GM18519 (cell line): ENCODE data around the gene SCD5.

ENCODE experiments used
- ATAC-seq: cut with Tn5 transposase; IDR thresholded peaks from one replicate; pipeline ENCODE4 v1.9.1; 2021; ENCODE audit warnings: mild to moderate bottlenecking, moderate library complexity; ENCODE audit not compliant: unreplicated experiment, low FRiP score

SCD5 gene

DNA sequence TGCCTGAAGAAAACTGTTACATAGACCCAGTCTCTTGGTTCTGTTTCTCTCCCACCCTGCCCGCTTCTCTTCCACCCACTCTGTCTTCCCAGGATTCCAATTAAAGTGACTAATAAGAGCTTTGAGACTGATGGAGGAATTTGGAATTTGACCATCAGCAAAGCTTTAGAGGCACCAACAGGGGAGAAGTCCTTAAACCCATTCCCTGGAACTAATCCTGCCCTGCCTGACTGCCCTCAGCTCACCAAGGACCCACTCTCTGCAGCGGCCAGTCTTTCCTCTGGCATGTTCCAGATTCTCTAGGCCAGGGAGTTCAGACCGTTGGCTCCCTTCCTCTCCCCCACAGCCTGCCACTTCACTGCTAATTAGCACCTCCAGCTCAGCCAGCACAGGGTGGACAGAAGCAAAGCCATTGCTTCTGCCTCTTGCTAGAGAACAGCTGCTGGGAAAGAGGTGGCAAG is 23.9 kb downstream of the SCD5 start:
- no peak for ATAC-seq

GRCh38 chr4:82773057-82773456 is 25.5 kb downstream of the SCD5 start:
- no peak for ATAC-seq

DNA sequence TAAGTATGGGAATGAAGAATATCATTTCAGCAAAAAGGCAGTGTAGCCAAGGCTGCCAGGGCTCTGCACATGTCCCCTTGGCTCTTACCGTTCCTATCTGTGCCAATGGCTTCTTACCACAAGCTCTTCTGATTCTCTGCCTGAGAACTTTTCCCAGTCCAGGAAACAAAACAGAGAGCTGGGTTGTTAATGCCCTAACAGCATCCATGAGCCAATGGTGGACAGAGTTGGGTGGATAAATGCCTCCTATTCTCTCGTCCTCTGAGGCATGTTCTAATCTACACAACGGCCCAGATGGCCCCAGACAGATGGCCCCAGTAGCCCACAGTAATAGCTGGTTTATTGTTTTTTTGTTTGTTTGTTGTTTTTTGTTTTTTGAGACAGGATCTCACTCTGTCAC is 28.0 kb downstream of the SCD5 start:
- ATAC-seq = no peak

DNA sequence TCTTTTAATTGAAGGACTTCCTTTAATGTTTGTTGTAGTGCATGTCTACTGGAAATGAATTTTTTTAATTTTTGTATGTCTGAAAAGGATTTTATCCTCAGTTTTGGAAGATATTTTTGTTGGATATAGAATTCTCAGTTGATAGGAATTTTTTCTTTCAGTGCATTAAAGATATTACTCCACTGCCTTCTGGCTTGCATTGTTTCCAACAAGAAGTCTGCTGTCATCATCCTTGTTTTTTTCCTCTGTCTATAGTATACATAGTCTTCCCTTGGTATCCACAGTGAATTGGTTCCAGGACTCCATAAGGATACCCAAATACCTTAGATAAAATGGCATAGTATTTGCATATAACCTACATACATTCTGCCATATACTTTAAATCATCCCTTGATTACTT is 33.5 kb downstream of the SCD5 start:
- ATAC-seq = no peak

DNA sequence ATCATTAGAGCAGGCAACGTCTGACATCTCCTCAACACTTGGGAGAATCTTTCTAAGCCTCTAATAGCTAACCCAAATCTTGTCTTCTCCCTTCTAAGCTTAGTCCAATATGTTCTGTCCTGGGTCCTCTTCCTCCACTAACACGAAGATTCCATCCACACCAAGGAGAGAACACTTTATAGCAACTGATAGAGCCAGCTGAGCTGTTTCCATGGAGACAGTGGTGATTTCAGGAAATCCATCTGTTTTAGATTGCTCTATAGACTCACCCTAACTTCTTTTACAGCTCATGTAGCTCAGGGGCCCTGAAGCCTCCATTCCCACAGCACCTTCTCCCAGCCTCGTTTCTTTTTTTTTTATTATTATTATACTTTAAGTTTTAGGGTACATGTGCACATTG is 37.4 kb downstream of the SCD5 start:
- ATAC-seq = no peak

DNA sequence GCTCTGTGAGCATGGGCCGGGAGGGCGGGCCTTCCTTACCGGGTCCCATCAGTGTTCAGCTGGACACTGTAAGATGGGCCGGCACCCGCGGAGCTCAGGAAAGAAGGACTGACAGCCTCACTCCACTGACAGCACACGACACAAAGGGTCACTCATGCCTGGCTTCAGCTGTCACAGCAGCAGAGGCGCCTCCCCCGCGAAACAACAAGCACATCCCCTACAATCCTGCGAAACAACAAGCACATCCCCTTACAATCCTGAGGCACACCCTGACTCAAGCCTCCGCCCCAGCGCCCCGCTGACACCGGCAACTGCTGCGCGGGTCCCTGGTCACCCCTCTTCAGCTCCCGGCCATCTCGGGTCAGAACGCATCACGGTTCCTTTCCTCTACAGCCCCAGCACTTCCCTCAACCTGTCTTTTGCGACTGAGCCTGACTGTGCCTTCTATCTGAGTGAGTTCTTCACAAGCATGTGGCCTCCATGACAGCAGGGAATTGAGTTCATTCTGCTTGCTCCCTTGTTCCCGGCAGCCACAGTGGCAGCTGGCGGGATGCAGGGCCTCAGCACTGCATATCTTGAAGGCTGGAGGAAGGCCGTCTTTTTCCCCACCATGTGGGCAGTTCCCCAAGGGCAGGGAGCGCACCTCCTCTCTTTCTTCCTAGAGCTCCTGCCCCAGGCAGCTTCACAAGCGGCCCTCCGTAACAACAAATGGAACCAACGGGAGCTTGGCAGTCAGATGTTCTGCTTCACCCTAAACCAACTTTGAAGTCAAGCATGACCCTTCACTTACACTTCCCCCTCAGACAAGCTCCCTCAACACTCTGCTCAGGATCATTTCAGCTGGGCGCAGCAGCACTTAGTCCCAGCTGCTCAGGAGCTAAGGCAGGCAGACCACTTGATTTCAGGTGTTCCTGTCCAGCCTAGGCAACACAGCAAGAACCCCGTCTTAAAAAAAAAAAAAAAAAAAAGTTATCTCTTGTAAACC is 39.6 kb downstream of the SCD5 start:
- no peak for ATAC-seq

GRCh38 chr4:82756061-82756460 is 42.5 kb downstream of the SCD5 start:
- no peak for ATAC-seq

- no peak for ATAC-seq
These were observed 42.9 kb downstream of the SCD5 start for GRCh38 chr4:82755650-82756049.

DNA sequence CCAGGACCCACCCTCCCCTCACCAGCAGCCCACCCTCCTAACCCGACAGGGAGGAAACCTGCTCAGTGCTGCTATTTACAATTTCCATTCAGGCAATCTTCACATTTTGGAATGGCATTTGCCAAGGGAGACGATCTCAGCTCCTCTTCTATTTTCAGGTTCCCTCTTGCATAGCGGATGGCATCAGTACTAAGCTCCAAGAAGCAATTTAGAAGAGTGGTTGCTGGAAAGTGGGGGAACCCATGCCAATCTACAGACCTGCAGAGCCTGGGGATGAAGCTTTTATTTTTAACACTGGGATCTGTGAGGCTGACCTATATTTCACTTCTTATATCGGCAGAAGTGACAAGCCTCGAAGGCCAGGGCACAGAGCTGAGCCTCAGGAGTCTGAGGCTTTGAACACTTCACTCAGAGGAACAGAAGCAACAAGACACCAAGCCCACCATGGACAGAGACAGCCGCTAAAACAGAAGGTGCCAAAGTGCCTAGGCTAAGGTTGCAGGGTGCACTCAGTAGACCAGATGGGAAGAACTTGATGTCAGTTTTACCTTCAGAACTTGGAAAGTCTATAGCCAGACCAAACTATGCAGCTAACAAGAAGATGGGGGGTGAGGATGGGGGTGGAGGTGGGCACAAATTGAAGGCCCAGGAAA is 44.0 kb downstream of the SCD5 start:
- no peak for ATAC-seq

GRCh38 chr4:82753725-82754410 is 44.7 kb downstream of the SCD5 start:
- ATAC-seq = no peak

GRCh38 chr4:82753238-82753637 is 45.4 kb downstream of the SCD5 start:
- ATAC-seq = no peak

- ATAC-seq = no peak
These were observed 49.7 kb downstream of the SCD5 start for GRCh38 chr4:82748810-82749470.

DNA sequence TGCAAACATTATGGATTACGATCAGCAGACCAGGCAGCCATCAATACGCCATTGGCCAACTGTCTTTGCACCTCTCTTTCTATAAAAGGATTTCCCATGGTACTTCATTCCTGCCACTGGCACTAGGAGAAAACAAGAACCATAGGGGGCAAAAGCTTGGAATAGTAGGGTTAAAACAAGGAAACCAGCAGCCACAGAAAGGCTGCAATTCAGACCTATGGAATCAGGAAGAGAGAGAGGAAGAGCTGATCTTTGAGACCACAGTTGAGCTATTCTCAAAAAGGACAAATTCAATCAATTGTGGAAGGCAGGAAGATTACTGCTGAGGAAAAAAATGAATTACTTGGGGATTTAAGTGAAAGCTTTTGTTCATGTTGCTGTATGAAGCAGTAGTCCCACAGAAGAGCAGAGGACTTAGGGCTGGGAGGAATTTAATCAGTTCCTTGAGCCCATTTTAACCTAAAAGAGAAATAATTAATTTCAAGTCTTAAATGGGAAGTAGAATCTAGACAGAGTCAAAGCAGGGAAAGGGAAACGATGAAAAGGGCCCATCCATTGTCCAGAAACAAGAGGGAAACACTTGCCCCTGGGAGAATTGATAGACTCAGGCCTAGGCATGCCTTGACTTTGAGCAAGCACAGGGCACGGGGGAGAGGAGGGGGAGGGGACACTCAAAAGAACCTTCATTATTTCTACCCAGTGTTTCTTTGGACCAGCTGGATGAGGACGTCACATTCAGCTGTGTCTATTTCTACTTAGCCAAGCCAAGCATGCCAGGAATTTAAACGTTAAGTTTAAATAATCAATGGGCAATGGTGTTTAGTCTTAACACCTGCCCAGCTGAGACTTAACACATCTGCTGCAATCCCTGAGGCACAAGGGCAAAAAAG is 50.7 kb downstream of the SCD5 start:
- no peak for ATAC-seq

DNA sequence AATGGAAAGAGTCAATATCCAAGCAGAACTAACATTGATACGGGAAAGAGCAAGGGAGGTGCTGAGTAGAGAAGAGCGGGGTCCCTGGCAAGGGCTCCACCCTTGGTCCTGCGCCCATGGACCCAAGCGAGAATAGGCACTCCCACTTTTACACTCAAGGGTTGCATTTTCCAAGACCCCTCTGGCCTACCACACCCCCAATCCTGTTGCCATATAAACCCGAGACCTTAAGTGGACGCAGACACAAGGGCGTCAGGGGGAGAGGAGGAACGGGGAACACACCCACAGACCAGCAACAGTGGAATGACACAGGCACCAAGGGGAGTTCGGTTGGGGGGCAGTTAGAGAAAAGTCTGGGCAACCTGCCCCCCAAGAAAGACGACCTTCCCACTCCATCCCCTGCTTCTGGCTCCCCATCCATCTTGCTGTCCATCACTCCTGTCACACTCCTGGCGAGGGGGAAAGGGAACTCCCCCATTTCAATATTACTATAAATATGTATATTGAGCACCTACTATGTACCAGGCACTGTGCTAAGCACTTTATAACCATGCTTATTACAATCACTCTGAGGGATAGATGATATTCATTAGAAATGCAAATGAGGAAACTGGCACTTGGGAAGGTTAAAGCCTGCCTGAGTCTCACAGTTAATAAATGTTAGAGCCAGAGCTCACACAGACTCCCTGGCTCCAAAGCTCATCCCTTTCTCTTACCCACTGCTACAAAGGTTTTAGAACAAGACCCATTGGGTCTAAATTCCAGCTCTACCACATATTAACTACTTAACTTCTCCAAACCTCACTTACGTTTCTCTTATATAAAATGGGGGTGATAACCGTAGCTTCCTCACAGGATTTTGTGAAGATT is 51.7 kb downstream of the SCD5 start:
- no peak for ATAC-seq

GRCh38 chr4:82745173-82745842 is 53.3 kb downstream of the SCD5 start:
- ATAC-seq = no peak

- no peak for ATAC-seq
These were observed 54.2 kb downstream of the SCD5 start for GRCh38 chr4:82744284-82744968.

- ATAC-seq = no peak
These were observed 57.4 kb downstream of the SCD5 start for GRCh38 chr4:82741188-82741587.
